ENCODE data around the gene UBA7. TPM values are rescaled to one million over a fixed set of nuclear protein-coding genes. Genes with fewer than 3 reads are reported as not detected.
"Not testable (repeated sequence)": the region's sequence is repeated elsewhere in the genome, so short reads cannot be mapped to it uniquely, and the experiment has no call there.

The UBA7 gene
- total and polyA plus RNA-seq, 4 donors, result 53.0 to 112 (median 75.9) TPM

- H3K27me3 ChIP-seq (ENCODE audit: control insufficient read depth in 3 of 3, insufficient read depth in 3 of 3, low read length in 2 of 3), result no peaks in the 10 kb centered on the region
- peak overlapping the region; percentile 89 to 98 for H3K27ac ChIP-seq (ENCODE audit: low read depth in 1 of 2, low read length in 1 of 2)
- peak; percentile 37 for ATAC-seq (ENCODE audit: insufficient read depth, low FRiP score)
- peaks cover 0 to 9% (median 6%) of the 10 kb centered on the region in 4 donors for H3K36me3 ChIP-seq (ENCODE audit: control insufficient read depth in 4 of 4, insufficient read depth in 4 of 4, low read length in 4 of 4)
- peak overlapping the region; percentile 63 to 88 for H3K9ac ChIP-seq (ENCODE audit: insufficient read depth in 1 of 2, low read length in 2 of 2)
- peaks cover 4 to 15% (median 8%) of the 10 kb centered on the region in 5 donors for H3K4me1 ChIP-seq (ENCODE audit: control insufficient read depth in 5 of 5, insufficient read depth in 5 of 5, low read length in 5 of 5)
- DNase-seq, result peak in 2 of 3 donors; percentile 43 to 61
- no peak for TF ChIP-seq CTCF (IDR thresholded peaks at IDR 0.05; ENCODE audit: control extremely low read depth, extremely low read depth)
- H3K9me3 ChIP-seq (ENCODE audit: control insufficient read depth in 4 of 4, insufficient read depth in 3 of 4, low read length in 3 of 4), result no peaks in the 10 kb centered on the region
- 1 to 2% methylated on average over 42 to 50 of the region's 50 CpGs for WGBS, 2 donors
- H3K4me3 ChIP-seq, result peak overlapping the region; percentile 76
Observed at GRCh38 chr3:49785565-49786356, 28.0 kb downstream of the UBA7 start.

GRCh38 chr3:49782277-49782676, 31.5 kb downstream of the UBA7 start:
- 96% methylated on average over 9 of the region's 9 CpGs for WGBS, 2 donors
- DNase-seq; H3K27me3 ChIP-seq (ENCODE audit: control insufficient read depth in 3 of 3, insufficient read depth in 3 of 3, low read length in 2 of 3); H3K9me3 ChIP-seq (ENCODE audit: control insufficient read depth in 4 of 4, insufficient read depth in 3 of 4, low read length in 3 of 4); H3K36me3 ChIP-seq (ENCODE audit: control insufficient read depth in 4 of 4, insufficient read depth in 4 of 4, low read length in 4 of 4); H3K27ac ChIP-seq (ENCODE audit: low read depth in 1 of 2, low read length in 1 of 2); ATAC-seq (ENCODE audit: insufficient read depth, low FRiP score); H3K9ac ChIP-seq (ENCODE audit: insufficient read depth in 1 of 2, low read length in 2 of 2); H3K4me3 ChIP-seq: not testable (repeated sequence)
- H3K4me1 ChIP-seq (ENCODE audit: control insufficient read depth in 5 of 5, insufficient read depth in 5 of 5, low read length in 5 of 5), result peaks cover 4 to 15% (median 12%) of the 10 kb centered on the region in 5 donors

- ATAC-seq (ENCODE audit: insufficient read depth, low FRiP score), result no peak
- TF ChIP-seq CTCF (IDR thresholded peaks at IDR 0.05; ENCODE audit: control extremely low read depth, extremely low read depth), result no peak
- peaks cover 0 to 13% (median 10%) of the 10 kb centered on the region in 4 donors for H3K36me3 ChIP-seq (ENCODE audit: control insufficient read depth in 4 of 4, insufficient read depth in 4 of 4, low read length in 4 of 4)
- H3K4me1 ChIP-seq (ENCODE audit: control insufficient read depth in 5 of 5, insufficient read depth in 5 of 5, low read length in 5 of 5), result peaks cover 0 to 12% (median 8%) of the 10 kb centered on the region in 5 donors
- no peak overlapping the region for H3K27ac ChIP-seq (ENCODE audit: low read depth in 1 of 2, low read length in 1 of 2)
- H3K27me3 ChIP-seq (ENCODE audit: control insufficient read depth in 3 of 3, insufficient read depth in 3 of 3, low read length in 2 of 3), result no peaks in the 10 kb centered on the region
- 83 to 91% methylated on average over 5 of the region's 5 CpGs for WGBS, 2 donors
- H3K4me3 ChIP-seq, result no peak overlapping the region
- DNase-seq, result no peak
- H3K9me3 ChIP-seq (ENCODE audit: control insufficient read depth in 4 of 4, insufficient read depth in 3 of 4, low read length in 3 of 4), result no peaks in the 10 kb centered on the region
- H3K9ac ChIP-seq (ENCODE audit: insufficient read depth in 1 of 2, low read length in 2 of 2), result no peak overlapping the region
Observed at GRCh38 chr3:49781415-49782199, 32.1 kb downstream of the UBA7 start.

- H3K9ac ChIP-seq (ENCODE audit: insufficient read depth in 1 of 2, low read length in 2 of 2); DNase-seq; ATAC-seq (ENCODE audit: insufficient read depth, low FRiP score); H3K9me3 ChIP-seq (ENCODE audit: control insufficient read depth in 4 of 4, insufficient read depth in 3 of 4, low read length in 3 of 4); H3K4me3 ChIP-seq; H3K27me3 ChIP-seq (ENCODE audit: control insufficient read depth in 3 of 3, insufficient read depth in 3 of 3, low read length in 2 of 3); H3K27ac ChIP-seq (ENCODE audit: low read depth in 1 of 2, low read length in 1 of 2): not testable (repeated sequence)
- 82 to 83% methylated on average over 9 of the region's 9 CpGs for WGBS, 2 donors
- Histone ChIP-seq H3K4me1 (ENCODE audit: control insufficient read depth in 5 of 5, insufficient read depth in 5 of 5, low read length in 5 of 5) (peaks cover 0 to 12% (median 8%) of the 10 kb centered on the region in 5 donors), H3K36me3 (ENCODE audit: control insufficient read depth in 4 of 4, insufficient read depth in 4 of 4, low read length in 4 of 4) (peaks cover 0 to 15% (median 10%) of the 10 kb centered on the region in 4 donors)
Observed at GRCh38 chr3:49780975-49781365, 32.8 kb downstream of the UBA7 start.

Measured in lung (tissue), 12 donors.